ENCODE results near the gene SPATA2. TPM values are rescaled to one million over a fixed set of nuclear protein-coding genes. Genes with fewer than 3 reads are reported as not detected.
A peak's percentile ranks its signal among the peaks of the same experiment; 100 is the strongest.

SPATA2 gene
- total and polyA plus RNA-seq, 7 donors, result 6.7 to 16.3 (median 8.1) TPM

DNA sequence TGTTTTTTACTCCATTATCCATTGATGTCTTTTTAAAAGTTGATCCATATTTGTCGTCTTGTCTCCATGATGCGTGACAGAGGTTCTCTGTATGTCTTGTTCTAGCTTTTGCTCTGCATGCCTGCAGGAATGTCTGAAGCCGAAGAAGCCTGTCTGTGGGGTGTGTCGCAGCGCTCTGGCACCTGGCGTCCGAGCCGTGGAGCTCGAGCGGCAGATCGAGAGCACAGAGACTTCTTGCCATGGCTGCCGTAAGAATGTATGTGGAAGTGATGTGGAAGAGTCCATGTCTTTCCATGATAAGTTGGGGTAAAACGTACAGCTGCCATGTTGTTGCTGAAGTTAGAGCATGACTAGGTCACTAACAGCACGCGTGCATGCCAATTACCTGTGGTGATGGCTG is 26.1 kb upstream of the SPATA2 start:
- H3K36me3 ChIP-seq (ENCODE audit: insufficient read depth in 1 of 2, low read depth in 1 of 2), result peaks cover 11 to 79% of the 10 kb centered on the region in 2 donors
- peak overlapping the region; percentile 1 for H3K4me3 ChIP-seq
- no peaks in the 10 kb centered on the region for H3K9me3 ChIP-seq
- ATAC-seq, result no peak
- intact Hi-C loops (cut with DNase I), result no loop called here
- no peaks in the 10 kb centered on the region for H3K27me3 ChIP-seq (ENCODE audit: insufficient read depth in 3 of 3, low read length in 2 of 3)
- H3K4me1 ChIP-seq, result peaks cover 63% of the 10 kb centered on the region
- WGBS, 3 donors, result 86 to 94% (median 89%) methylated on average over 15 of the region's 15 CpGs
- DNase-seq, result no peak
- no peak overlapping the region for H3K27ac ChIP-seq
- TF ChIP-seq, protein P1, sequence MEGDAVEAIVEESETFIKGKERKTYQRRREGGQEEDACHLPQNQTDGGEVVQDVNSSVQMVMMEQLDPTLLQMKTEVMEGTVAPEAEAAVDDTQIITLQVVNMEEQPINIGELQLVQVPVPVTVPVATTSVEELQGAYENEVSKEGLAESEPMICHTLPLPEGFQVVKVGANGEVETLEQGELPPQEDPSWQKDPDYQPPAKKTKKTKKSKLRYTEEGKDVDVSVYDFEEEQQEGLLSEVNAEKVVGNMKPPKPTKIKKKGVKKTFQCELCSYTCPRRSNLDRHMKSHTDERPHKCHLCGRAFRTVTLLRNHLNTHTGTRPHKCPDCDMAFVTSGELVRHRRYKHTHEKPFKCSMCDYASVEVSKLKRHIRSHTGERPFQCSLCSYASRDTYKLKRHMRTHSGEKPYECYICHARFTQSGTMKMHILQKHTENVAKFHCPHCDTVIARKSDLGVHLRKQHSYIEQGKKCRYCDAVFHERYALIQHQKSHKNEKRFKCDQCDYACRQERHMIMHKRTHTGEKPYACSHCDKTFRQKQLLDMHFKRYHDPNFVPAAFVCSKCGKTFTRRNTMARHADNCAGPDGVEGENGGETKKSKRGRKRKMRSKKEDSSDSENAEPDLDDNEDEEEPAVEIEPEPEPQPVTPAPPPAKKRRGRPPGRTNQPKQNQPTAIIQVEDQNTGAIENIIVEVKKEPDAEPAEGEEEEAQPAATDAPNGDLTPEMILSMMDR (IDR thresholded peaks at IDR 0.05), result no peak

DNA sequence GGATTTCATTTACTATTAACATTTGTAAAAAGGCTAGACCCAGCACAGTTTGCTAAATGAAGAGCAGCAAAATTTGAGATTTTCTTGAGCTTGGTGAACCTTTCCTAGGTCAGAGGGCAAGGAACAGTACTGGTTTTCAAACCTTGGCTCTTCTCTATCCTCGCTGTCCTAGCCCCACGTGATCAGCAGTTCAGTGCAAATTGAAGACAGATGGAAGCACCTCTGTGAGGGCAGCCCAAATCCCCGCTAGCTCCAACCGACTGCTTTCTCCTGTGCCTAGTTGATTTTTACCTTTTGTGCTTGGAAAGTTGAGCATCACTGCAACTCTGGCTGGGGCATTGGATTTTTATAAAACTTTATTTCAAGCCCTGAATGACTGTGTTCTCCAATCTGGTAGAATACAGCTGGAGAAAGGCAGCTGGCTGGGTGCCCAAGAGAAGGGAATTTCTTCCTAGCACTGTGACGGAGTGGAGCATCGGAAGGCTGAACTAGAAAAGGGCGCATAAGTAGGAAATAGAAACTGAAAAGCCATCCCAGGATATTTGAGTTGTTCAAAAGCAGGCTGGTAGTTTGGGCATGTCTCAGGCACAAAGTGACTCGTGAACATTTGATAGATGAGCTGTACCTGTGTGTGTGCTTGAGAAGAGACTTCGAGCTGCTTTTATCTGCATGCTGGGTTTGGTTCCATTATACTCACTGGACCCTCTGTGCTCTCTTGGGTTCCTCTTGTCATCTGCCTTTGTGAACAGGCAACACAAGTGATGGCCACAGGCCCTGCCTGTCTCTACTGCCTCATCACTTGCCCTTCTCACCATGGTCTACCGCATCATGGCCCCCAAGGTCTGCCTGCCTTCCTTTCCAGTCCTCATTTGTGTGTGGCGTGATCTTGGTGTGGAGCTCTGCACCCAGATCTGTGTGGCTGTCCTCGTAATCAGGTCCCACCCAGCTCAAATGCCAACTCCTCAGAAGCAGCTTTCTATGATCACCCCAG is 23.1 kb upstream of the SPATA2 start:
- intact Hi-C loops (cut with DNase I), result no loop called here
- TF ChIP-seq, protein P1 (IDR thresholded peaks at IDR 0.05), result no peak
- Histone ChIP-seq H3K27ac (peak overlapping the region; percentile 99), H3K36me3 (ENCODE audit: insufficient read depth in 1 of 2, low read depth in 1 of 2) (peaks cover 6 to 51% of the 10 kb centered on the region in 2 donors), H3K4me3 (peak overlapping the region; percentile 94), H3K27me3 (ENCODE audit: insufficient read depth in 3 of 3, low read length in 2 of 3) (no peaks in the 10 kb centered on the region), H3K9me3 (no peaks in the 10 kb centered on the region), H3K4me1 (peaks cover 57% of the 10 kb centered on the region)
- WGBS, 3 donors, result 37 to 42% (median 41%) methylated on average over 12 of the region's 12 CpGs
- no peak for ATAC-seq
- DNase-seq, result peak; percentile 60 to 72

DNA sequence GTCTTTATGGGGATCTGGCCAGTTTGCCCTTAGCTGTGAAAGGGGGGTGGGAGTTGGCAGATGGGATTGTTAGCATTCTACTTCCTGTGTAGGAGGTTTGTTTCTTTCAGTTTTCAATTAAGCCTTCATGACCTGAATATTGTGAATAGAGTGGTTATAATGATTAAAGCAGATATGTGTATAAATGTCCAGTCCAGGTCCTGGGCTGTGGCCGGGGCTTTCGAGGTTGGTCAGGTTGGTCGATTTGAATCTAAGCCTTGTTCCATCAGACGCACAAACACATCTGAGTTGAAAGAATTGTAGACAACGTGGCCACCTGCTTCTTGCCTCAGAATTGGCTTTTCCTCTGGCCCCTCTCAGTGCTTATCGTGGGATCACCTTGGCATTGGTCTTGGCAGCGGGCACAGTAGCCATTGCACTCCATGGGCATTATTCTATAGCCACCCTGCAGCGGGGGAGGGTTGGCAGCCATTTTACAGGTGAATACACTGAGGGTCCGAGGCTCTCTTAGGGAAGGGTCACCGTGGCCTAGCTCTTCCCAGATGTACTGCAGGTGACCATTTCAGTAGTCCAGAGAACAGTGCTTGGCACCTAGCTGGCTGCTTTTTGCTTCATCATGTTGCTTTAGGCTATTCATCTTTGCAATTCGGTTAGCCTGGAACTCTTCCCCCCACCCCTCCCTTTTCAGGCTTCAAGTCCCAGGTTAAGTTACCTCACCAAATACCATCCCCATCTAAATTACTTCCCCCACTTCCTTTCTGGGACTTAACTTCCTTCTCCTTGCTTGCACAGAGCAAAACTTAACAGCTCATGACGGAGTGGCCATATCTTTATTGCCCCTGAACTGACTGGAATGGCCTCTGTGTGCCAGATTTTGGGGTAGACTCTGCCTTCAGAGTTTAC is 21.9 kb upstream of the SPATA2 start:
- intact Hi-C loops (cut with DNase I), result no loop called here
- TF ChIP-seq, protein P1 (IDR thresholded peaks at IDR 0.05), result no peak
- 8 to 15% (median 9%) methylated on average over 12 of the region's 12 CpGs for WGBS, 3 donors
- ATAC-seq (peak in 3 of 4 donors; percentile 14 to 16 (median 14)), DNase-seq (no peak)
- Histone ChIP-seq H3K9me3 (no peaks in the 10 kb centered on the region), H3K27me3 (ENCODE audit: insufficient read depth in 3 of 3, low read length in 2 of 3) (no peaks in the 10 kb centered on the region), H3K4me1 (peaks cover 54% of the 10 kb centered on the region), H3K27ac (peak overlapping the region; percentile 99), H3K4me3 (peak overlapping the region; percentile 94), H3K36me3 (ENCODE audit: insufficient read depth in 1 of 2, low read depth in 1 of 2) (peaks cover 5 to 39% of the 10 kb centered on the region in 2 donors)

DNA sequence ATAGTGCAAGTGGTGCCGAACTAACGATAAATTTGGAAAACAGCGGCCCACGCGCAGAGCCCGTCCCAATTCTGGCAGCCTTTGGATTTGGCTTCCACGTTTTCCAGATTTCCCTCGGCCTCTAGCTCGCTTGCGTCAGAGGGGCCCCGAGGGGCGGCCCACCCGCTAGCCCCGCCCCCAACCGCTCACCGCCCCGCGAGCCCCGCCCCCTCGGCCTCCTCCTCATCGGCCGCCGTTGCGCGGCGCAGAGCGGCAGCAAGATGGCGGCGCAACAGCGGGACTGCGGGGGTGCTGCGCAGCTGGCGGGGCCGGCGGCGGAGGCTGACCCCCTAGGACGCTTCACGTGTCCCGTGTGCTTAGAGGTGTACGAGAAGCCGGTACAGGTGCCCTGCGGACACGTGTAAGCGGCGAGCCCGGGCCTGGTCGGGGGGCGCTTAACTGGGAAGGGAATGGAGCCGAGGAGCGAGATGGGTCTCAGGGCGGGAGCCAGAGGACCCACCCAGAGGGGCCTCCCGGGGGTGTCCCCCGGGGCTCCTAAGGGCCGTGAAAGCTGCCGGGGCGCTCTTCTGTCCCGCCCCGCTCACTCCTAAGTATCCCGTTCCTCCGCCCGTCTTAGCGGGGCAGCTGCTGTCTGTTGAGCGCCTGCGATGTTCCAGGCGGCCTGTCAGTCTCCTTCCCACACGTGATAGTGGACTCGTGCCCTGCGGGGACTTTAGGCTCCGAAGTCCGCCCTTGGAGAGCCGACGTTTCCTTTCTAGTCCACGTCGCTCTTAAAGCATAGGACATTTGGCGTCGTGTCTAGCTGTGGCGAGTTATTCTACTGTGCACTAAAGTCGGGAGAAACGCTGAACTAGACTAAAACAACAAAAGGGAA is 21.1 kb upstream of the SPATA2 start, which contains the start of gene RNF114:
Gene RNF114 (plus strand): TSS at position 245 of the 874 bp plus-strand sequence. CDS start 16 bp downstream, at position 261.
- H3K36me3 ChIP-seq (ENCODE audit: insufficient read depth in 1 of 2, low read depth in 1 of 2), result peaks cover 4 to 31% of the 10 kb centered on the region in 2 donors
- no peaks in the 10 kb centered on the region for H3K9me3 ChIP-seq
- intact Hi-C loops (cut with DNase I), result no loop called here
- H3K27me3 ChIP-seq (ENCODE audit: insufficient read depth in 3 of 3, low read length in 2 of 3), result no peaks in the 10 kb centered on the region
- DNase-seq, result peak; percentile 94 to 95
- ATAC-seq, result peak; percentile 91 to 94 (median 92)
- TF ChIP-seq, protein P1 (IDR thresholded peaks at IDR 0.05), result no peak
- WGBS, 3 donors, result 0% methylated on average over 71 to 79 of the region's 79 CpGs
- H3K4me1 ChIP-seq, result peaks cover 47% of the 10 kb centered on the region
- peak within 1 kb of the TSS; percentile 94 for H3K4me3 ChIP-seq
- peak within 1 kb of the TSS; percentile 99 for H3K27ac ChIP-seq

Measured in psoas muscle (tissue), 8 donors.